Measurements from ENCODE around the gene PPP1R14D.

DNA sequence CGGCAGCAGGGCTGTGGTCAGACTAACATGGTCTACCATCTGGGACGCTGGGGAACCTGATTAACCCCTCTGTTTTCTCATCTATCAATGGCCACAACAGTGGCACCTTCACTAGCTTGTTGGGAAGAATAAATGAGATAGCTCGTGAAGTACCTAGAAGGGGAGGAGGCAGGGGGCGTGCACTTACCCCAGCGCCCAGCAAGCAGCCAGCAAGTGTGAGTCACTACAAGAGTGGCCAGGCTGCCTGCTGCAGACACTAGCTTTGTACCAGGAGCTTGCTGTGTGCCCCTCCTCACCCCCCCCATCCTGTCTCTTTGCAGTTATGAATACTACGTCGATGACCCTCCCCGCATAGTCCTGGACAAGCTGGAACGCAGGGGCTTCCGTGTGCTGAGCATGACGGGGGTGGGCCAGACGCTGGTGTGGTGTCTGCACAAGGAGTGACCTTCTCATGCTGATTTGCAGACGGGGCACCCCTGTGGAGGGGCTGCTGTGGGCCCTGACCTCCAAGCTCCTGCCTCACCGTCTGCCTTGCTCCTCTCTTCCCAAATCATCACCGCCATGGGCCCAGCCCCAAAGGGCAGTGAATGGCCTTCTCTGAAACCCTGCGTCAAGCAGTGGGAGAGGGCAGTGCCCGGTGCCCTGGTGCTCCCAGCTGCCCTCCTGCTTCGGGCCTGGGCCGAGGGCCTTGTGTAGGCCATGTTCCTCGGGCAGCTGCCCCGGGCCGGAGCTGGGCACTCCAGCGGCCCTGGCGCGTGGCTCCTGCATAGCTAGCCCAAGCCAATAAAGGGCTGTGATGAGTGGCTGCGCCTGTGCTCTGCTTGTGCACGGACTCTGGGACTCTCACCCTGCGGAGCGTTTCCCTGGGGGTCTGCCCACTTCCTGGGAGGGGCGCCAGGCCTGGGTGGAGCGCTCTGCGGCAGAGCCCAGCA is 61.3 kb downstream of the PPP1R14D start:
- TF ChIP-seq, protein P1, sequence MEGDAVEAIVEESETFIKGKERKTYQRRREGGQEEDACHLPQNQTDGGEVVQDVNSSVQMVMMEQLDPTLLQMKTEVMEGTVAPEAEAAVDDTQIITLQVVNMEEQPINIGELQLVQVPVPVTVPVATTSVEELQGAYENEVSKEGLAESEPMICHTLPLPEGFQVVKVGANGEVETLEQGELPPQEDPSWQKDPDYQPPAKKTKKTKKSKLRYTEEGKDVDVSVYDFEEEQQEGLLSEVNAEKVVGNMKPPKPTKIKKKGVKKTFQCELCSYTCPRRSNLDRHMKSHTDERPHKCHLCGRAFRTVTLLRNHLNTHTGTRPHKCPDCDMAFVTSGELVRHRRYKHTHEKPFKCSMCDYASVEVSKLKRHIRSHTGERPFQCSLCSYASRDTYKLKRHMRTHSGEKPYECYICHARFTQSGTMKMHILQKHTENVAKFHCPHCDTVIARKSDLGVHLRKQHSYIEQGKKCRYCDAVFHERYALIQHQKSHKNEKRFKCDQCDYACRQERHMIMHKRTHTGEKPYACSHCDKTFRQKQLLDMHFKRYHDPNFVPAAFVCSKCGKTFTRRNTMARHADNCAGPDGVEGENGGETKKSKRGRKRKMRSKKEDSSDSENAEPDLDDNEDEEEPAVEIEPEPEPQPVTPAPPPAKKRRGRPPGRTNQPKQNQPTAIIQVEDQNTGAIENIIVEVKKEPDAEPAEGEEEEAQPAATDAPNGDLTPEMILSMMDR (conservative IDR thresholded peaks at IDR 0.05), result no peak
- no peak for TF ChIP-seq EZH2 (IDR thresholded peaks at IDR 0.05; ENCODE audit: low read depth)
